Caco-2 (cell line): ENCODE data around the gene CCDC60. TPM values are rescaled to one million over a fixed set of nuclear protein-coding genes. Genes with fewer than 3 reads are reported as not detected.

Experiments used
- BruUV-seq: library from RNA; stranded (reverse); fragments of 400-500 nt; replicated peaks from 2 replicates; lab custom pipeline; 2021; lab: Mats Ljungman, UMichigan
- CTCF ChIA-PET: fragments of 300-600 bp; sonication (Branson Sonifier 250); formaldehyde crosslinking; loops from one replicate; lab custom pipeline; 2022; ENCODE audit warnings: antibody characterized with exemption; lab: Charles Lee
- POLR2A ChIA-PET: fragments of 300-600 bp; sonication (Branson Sonifier 250); formaldehyde crosslinking; loops from one replicate; lab custom pipeline; 2022; ENCODE audit warnings: antibody characterized with exemption; lab: Charles Lee
- DNase-seq, 2 experiments: peaks; one replicate each; pipeline versions ENCODE4 v3.0.0 to v3.0.0-alpha.2; 2020 to 2022
- H3K27me3 ChIP-seq: replicated peaks from 2 replicates; pipeline ENCODE4 v1.6.0; 2011; ENCODE audit warnings: low read length; ENCODE audit not compliant: control insufficient read depth, insufficient read depth
- H3K36me3 ChIP-seq: 2 replicates; pipeline ENCODE4 v1.5.1; 2011; ENCODE audit warnings: low read length; ENCODE audit not compliant: control insufficient read depth, insufficient read depth
- H3K4me1 ChIP-seq: fragments of 250-450 bp; sonication (Bioruptor Pico); 2 replicates; pipeline ENCODE4 v1.5.1; 2020; ENCODE audit warnings: mild to moderate bottlenecking
- H3K4me3 ChIP-seq: 2 replicates; pipeline ENCODE4 v1.5.1; 2011; ENCODE audit warnings: low read depth, mild to moderate bottlenecking, control low read depth, low read length
- H3K9me3 ChIP-seq: fragments of 250-450 bp; sonication (Bioruptor Pico); 2 replicates; pipeline ENCODE4 v1.5.1; 2020; ENCODE audit warnings: mild to moderate bottlenecking, moderate library complexity
- H3K27ac Mint-ChIP-seq: one replicate; pipeline ENCODE4 v1.8.0; 2022; ENCODE audit warnings: mixed read lengths; ENCODE audit not compliant: unreplicated experiment
- H3K27me3 Mint-ChIP-seq: one replicate; pipeline ENCODE4 v1.8.0; 2022; ENCODE audit warnings: mixed read lengths; ENCODE audit not compliant: insufficient read depth, unreplicated experiment
- H3K36me3 Mint-ChIP-seq: one replicate; pipeline ENCODE4 v1.8.0; 2022; ENCODE audit warnings: mild to moderate bottlenecking, mixed read lengths; ENCODE audit not compliant: insufficient read depth, unreplicated experiment
- H3K4me1 Mint-ChIP-seq: one replicate; pipeline ENCODE4 v1.8.0; 2022; ENCODE audit warnings: low read depth, mixed read lengths; ENCODE audit not compliant: unreplicated experiment
- H3K4me3 Mint-ChIP-seq: one replicate; pipeline ENCODE4 v1.8.0; 2022; ENCODE audit warnings: mild to moderate bottlenecking, moderate library complexity, mixed read lengths; ENCODE audit not compliant: unreplicated experiment
- H3K9me3 Mint-ChIP-seq: one replicate; pipeline ENCODE4 v1.8.0; 2022; ENCODE audit warnings: mixed read lengths; ENCODE audit not compliant: unreplicated experiment
- intact Hi-C: fragments of 100-400 bp; cut with micrococcal nuclease; formaldehyde crosslinking; loops from one replicate; pipeline ENCODE4 v1.10.0; 2022; ENCODE audit not compliant: unreplicated experiment
- total RNA-seq: library from RNA; stranded (reverse); gene quantifications from 2 replicates; pipeline ENCODE4 v1.2.3, GENCODE V29; 2022
- TF ChIP-seq, protein P1 (sequence below), 2 experiments: fragments of 200-600 bp in 1 of 2; IDR thresholded peaks; 1 replicate in 1 of 2; 2 replicates in 1 of 2; pipeline versions ENCODE4 v1.5.1 to v1.8.0; 2011 to 2022; ENCODE audit warnings: antibody characterized with exemption in 1 of 2, control low read depth in 1 of 2, inconsistent platforms in 1 of 2, low read depth in 1 of 2, low read length in 1 of 2, mild to moderate bottlenecking in 1 of 2, moderate library complexity in 1 of 2; ENCODE audit not compliant: insufficient read depth in 1 of 2, severe bottlenecking in 1 of 2, unreplicated experiment in 1 of 2

Gene CCDC60
- total RNA-seq, 1 experiment from 2014 or later: not detected

DNA sequence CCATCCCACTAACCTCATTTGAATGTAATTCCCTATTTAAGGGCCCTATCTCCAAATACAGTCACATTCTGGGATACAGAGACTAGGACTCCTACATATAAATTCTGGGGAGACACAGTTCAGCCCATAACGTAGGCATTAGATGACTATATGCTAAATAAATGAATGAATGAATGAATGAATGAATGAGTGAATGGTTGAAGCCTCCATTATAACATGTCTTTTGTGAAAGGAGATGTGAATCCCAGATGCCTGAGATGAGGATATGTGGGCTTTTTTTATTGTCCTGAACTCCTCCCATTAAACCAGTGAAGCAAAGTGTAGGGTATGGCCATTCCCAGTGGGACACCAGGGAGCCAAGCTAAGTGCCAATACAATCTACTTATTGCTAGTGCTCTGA, 238.6 kb downstream of the CCDC60 start:
- no peak for DNase-seq
- Mint-ChIP-seq H3K4me3 (no peak overlapping the region), H3K9me3 (no peaks in the 10 kb centered on the region), H3K36me3 (no peaks in the 10 kb centered on the region), H3K4me1 (no peaks in the 10 kb centered on the region), H3K27ac (no peak overlapping the region), H3K27me3 (peaks cover 11% of the 10 kb centered on the region)
- no TSS peak for BruUV-seq
- TF ChIP-seq, protein P1, sequence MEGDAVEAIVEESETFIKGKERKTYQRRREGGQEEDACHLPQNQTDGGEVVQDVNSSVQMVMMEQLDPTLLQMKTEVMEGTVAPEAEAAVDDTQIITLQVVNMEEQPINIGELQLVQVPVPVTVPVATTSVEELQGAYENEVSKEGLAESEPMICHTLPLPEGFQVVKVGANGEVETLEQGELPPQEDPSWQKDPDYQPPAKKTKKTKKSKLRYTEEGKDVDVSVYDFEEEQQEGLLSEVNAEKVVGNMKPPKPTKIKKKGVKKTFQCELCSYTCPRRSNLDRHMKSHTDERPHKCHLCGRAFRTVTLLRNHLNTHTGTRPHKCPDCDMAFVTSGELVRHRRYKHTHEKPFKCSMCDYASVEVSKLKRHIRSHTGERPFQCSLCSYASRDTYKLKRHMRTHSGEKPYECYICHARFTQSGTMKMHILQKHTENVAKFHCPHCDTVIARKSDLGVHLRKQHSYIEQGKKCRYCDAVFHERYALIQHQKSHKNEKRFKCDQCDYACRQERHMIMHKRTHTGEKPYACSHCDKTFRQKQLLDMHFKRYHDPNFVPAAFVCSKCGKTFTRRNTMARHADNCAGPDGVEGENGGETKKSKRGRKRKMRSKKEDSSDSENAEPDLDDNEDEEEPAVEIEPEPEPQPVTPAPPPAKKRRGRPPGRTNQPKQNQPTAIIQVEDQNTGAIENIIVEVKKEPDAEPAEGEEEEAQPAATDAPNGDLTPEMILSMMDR (IDR thresholded peaks at IDR 0.05; ENCODE audit: insufficient read depth in 1 of 2, low read depth in 1 of 2, low read length in 1 of 2, severe bottlenecking in 1 of 2, unreplicated experiment in 1 of 2): no peak
- H3K27me3 ChIP-seq: no peaks in the 10 kb centered on the region
- no peaks in the 10 kb centered on the region for H3K4me1 ChIP-seq
- intact Hi-C loops: no loop called here
- no peak overlapping the region for H3K4me3 ChIP-seq
- ChIA-PET CTCF (no interaction called here), POLR2A (no interaction called here)
- H3K9me3 ChIP-seq: no peaks in the 10 kb centered on the region
- no peaks in the 10 kb centered on the region for H3K36me3 ChIP-seq

DNA sequence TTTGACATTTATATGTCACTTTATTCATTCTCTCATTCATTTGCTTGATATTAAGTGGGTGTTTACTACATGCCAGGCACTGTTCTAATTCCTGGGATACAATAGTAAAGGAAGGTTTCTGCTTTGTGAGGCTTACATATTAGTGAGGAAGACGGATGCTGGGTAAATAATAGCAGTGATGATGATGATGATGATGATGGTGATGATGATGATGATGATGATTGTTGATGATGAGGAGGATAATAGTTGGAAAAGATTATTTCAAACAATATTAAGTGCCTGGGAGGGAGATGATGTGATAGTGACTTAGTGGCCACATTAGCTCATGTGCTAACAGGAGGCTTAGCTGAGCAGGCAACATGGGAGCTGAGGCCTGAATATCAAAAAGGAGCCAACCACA, 239.7 kb downstream of the CCDC60 start:
- DNase-seq: no peak
- intact Hi-C loops: no loop called here
- no peak overlapping the region for H3K4me3 Mint-ChIP-seq
- no peaks in the 10 kb centered on the region for H3K9me3 ChIP-seq
- H3K27ac Mint-ChIP-seq: no peak overlapping the region
- CTCF ChIA-PET: no interaction called here
- POLR2A ChIA-PET: no interaction called here
- H3K9me3 Mint-ChIP-seq: no peaks in the 10 kb centered on the region
- no peaks in the 10 kb centered on the region for H3K36me3 ChIP-seq
- TF ChIP-seq, protein P1 (IDR thresholded peaks at IDR 0.05; ENCODE audit: insufficient read depth in 1 of 2, low read depth in 1 of 2, low read length in 1 of 2, severe bottlenecking in 1 of 2, unreplicated experiment in 1 of 2): no peak
- no peak overlapping the region for H3K4me3 ChIP-seq
- H3K36me3 Mint-ChIP-seq: no peaks in the 10 kb centered on the region
- H3K4me1 Mint-ChIP-seq: no peaks in the 10 kb centered on the region
- peaks cover 11% of the 10 kb centered on the region for H3K27me3 Mint-ChIP-seq
- H3K27me3 ChIP-seq: no peaks in the 10 kb centered on the region
- no peaks in the 10 kb centered on the region for H3K4me1 ChIP-seq
- no TSS peak for BruUV-seq

GRCh38 chr12:119576118-119576810, 241.7 kb downstream of the CCDC60 start:
- no TSS peak for BruUV-seq
- CTCF ChIA-PET: no interaction called here
- Mint-ChIP-seq H3K36me3 (no peaks in the 10 kb centered on the region), H3K27ac (no peak overlapping the region), H3K4me3 (no peak overlapping the region), H3K27me3 (peaks cover 9% of the 10 kb centered on the region), H3K9me3 (no peaks in the 10 kb centered on the region), H3K4me1 (no peaks in the 10 kb centered on the region)
- Histone ChIP-seq H3K36me3 (no peaks in the 10 kb centered on the region), H3K9me3 (no peaks in the 10 kb centered on the region), H3K4me3 (no peak overlapping the region), H3K27me3 (no peaks in the 10 kb centered on the region), H3K4me1 (no peaks in the 10 kb centered on the region)
- POLR2A ChIA-PET: no interaction called here
- intact Hi-C loops: no loop called here
- DNase-seq: no peak
- TF ChIP-seq, protein P1 (IDR thresholded peaks at IDR 0.05; ENCODE audit: insufficient read depth in 1 of 2, low read depth in 1 of 2, low read length in 1 of 2, severe bottlenecking in 1 of 2, unreplicated experiment in 1 of 2): no peak
